GM04504 (cell line): Measurements from ENCODE around the gene TTLL6.
A peak's percentile ranks its signal among the peaks of the same experiment; 100 is the strongest.

ENCODE experiments used
- DNase-seq: peaks from one replicate; pipeline ENCODE4 v3.0.0-alpha.2; 2012; ENCODE audit warnings: low read depth

TTLL6 gene

GRCh38 chr17:48760411-48760810 lies 56.6 kb downstream of the TTLL6 start:
- no peak for DNase-seq

GRCh38 chr17:48759288-48759687 lies 57.7 kb downstream of the TTLL6 start:
- no peak for DNase-seq

GRCh38 chr17:48757524-48757961 lies 59.5 kb downstream of the TTLL6 start:
- DNase-seq = peak; percentile 44

GRCh38 chr17:48756830-48757251 lies 60.2 kb downstream of the TTLL6 start:
- no peak for DNase-seq

GRCh38 chr17:48755356-48755755 lies 61.7 kb downstream of the TTLL6 start:
- DNase-seq = no peak

- no peak for DNase-seq
Observed at GRCh38 chr17:48754500-48755261, 62.3 kb downstream of the TTLL6 start.

- DNase-seq = no peak
Observed at GRCh38 chr17:48753794-48754499, 63.1 kb downstream of the TTLL6 start.

GRCh38 chr17:48752399-48753288 lies 64.4 kb downstream of the TTLL6 start:
- DNase-seq = no peak

GRCh38 chr17:48751733-48752398 lies 65.2 kb downstream of the TTLL6 start:
- no peak for DNase-seq

- DNase-seq = no peak
Observed at GRCh38 chr17:48751172-48751571, 65.9 kb downstream of the TTLL6 start.

GRCh38 chr17:48749621-48750553 lies 67.1 kb downstream of the TTLL6 start:
- DNase-seq = no peak

- no peak for DNase-seq
Observed at GRCh38 chr17:48748718-48749566, 68.1 kb downstream of the TTLL6 start.

GRCh38 chr17:48747445-48748363 lies 69.3 kb downstream of the TTLL6 start:
- DNase-seq = no peak

GRCh38 chr17:48746916-48747444 lies 70.0 kb downstream of the TTLL6 start:
- DNase-seq = no peak

- no peak for DNase-seq
Observed at GRCh38 chr17:48745381-48746275, 71.4 kb downstream of the TTLL6 start.

- no peak for DNase-seq
Observed at GRCh38 chr17:48740537-48740936, 76.5 kb downstream of the TTLL6 start.

GRCh38 chr17:48738803-48739526 lies 78.1 kb downstream of the TTLL6 start:
- DNase-seq = no peak
